Measurements from ENCODE around the gene COX20.

Gene COX20

GRCh38 chr1:244865028-244865371, 29.5 kb downstream of the COX20 start:
- DNase-seq (ENCODE audit: insufficient read length, low spot score), result no peak
- no peak for TF ChIP-seq CTCF (IDR thresholded peaks at IDR 0.05; ENCODE audit: insufficient read depth, missing control alignments)
- FAIRE-seq, result no peak

GRCh38 chr1:244865820-244866219, 30.4 kb downstream of the COX20 start:
- FAIRE-seq (no peak), DNase-seq (ENCODE audit: insufficient read length, low spot score) (no peak)
- TF ChIP-seq CTCF (IDR thresholded peaks at IDR 0.05; ENCODE audit: insufficient read depth, missing control alignments), result no peak

- no peak for TF ChIP-seq CTCF (IDR thresholded peaks at IDR 0.05; ENCODE audit: insufficient read depth, missing control alignments)
- DNase-seq (ENCODE audit: insufficient read length, low spot score) (no peak), FAIRE-seq (peak; percentile 51)
Measured at GRCh38 chr1:244866355-244866754, 30.9 kb downstream of the COX20 start.

- DNase-seq (ENCODE audit: insufficient read length, low spot score) (no peak), FAIRE-seq (no peak)
Measured at GRCh38 chr1:244868484-244869363, 33.3 kb downstream of the COX20 start.

GRCh38 chr1:244869364-244869827, 33.9 kb downstream of the COX20 start:
- DNase-seq (ENCODE audit: insufficient read length, low spot score) (no peak), FAIRE-seq (no peak)
- no peak for TF ChIP-seq CTCF (IDR thresholded peaks at IDR 0.05; ENCODE audit: insufficient read depth, missing control alignments)

More at GRCh38 chr1:244868484-244869363, 33.3 kb downstream of the COX20 start:
- no peak for TF ChIP-seq CTCF (IDR thresholded peaks at IDR 0.05; ENCODE audit: insufficient read depth, missing control alignments)

GRCh38 chr1:244869950-244870349, 34.5 kb downstream of the COX20 start:
- no peak for TF ChIP-seq CTCF (IDR thresholded peaks at IDR 0.05; ENCODE audit: insufficient read depth, missing control alignments)
- FAIRE-seq, result peak; percentile 32
- no peak for DNase-seq (ENCODE audit: insufficient read length, low spot score)

GRCh38 chr1:244874974-244875579, 39.6 kb downstream of the COX20 start:
- DNase-seq (ENCODE audit: insufficient read length, low spot score), result no peak
- TF ChIP-seq CTCF (IDR thresholded peaks at IDR 0.05; ENCODE audit: insufficient read depth, missing control alignments), result no peak
- FAIRE-seq, result no peak
